GM12891 (cell line): ENCODE measurements around the gene KCNAB1.
A peak's percentile ranks its signal among the peaks of the same experiment; 100 is the strongest.

Experiments used
- POLR2A ChIP-seq: IDR thresholded peaks from 2 replicates; pipeline ENCODE4 v1.6.1; 2011; ENCODE audit warnings: low read depth, low read length, control low read depth
- POLR2AphosphoS5 ChIP-seq: IDR thresholded peaks from 2 replicates; pipeline ENCODE4 v1.6.1; 2011; ENCODE audit warnings: low read depth, low read length, control low read depth
- SPI1 ChIP-seq: IDR thresholded peaks from 2 replicates; pipeline ENCODE4 v1.6.1; 2011; ENCODE audit warnings: low read depth, low read length, control low read depth
- TAF1 ChIP-seq: IDR thresholded peaks from 2 replicates; pipeline ENCODE4 v1.6.1; 2011; ENCODE audit warnings: low read depth, low read length, control low read depth

- TF ChIP-seq POLR2AphosphoS5: no peak
- no peak for TF ChIP-seq TAF1
- TF ChIP-seq POLR2A: no peak
- peak; percentile 79 for TF ChIP-seq SPI1
These were observed 363.8 kb downstream of the KCNAB1 start for GRCh38 chr3:156483961-156484787.
